Esophagus muscularis mucosa (tissue), 3 donors: ENCODE data around the gene PLEKHS1.

ENCODE experiments used
- EP300 ChIP-seq: sonication (generic); formaldehyde crosslinking; IDR thresholded peaks from one replicate; pipeline ENCODE4 v1.6.1; 2017; ENCODE audit warnings: antibody characterized with exemption
- TF ChIP-seq, protein P1 (sequence below), 3 experiments: fragments of 200-600 bp in 2 of 3; fragments of 450-650 bp in 1 of 3; sonication (generic) in 2 of 3; IDR thresholded peaks; one replicate each; pipeline ENCODE4 v1.5.1; 2017 to 2019; ENCODE audit warnings: antibody characterized with exemption in 3 of 3, mild to moderate bottlenecking in 2 of 3, moderate library complexity in 1 of 3

DNA sequence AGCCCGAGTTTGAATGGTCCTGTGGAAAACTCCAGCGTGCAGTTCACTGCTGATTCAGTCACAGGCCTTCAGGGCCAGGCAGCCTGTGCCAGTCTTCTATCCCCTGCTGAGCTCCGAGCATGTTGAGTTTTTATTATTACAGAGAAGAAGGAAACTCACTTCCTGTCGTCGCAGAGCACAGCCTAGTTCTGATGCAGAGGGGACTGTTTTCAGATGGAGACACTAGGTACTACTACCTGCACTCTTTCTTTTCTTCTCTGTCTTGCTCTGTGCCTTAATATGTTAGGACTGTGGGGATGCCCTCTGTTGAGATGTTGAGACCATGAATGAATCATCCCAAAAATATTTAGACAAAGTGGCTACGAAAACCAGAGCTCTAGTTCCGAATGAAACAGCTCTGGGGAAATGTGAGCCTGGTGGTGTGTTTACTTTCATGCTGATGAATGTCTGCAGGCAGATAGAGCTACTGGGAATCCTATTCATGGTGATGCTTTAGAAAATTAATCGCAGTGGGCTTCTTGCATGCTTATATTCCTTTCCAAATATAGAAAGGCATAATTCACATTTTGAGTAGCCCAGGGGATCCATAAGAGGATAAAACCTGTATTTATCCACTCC, 42.2 kb upstream of the PLEKHS1 start:
- TF ChIP-seq, protein P1, sequence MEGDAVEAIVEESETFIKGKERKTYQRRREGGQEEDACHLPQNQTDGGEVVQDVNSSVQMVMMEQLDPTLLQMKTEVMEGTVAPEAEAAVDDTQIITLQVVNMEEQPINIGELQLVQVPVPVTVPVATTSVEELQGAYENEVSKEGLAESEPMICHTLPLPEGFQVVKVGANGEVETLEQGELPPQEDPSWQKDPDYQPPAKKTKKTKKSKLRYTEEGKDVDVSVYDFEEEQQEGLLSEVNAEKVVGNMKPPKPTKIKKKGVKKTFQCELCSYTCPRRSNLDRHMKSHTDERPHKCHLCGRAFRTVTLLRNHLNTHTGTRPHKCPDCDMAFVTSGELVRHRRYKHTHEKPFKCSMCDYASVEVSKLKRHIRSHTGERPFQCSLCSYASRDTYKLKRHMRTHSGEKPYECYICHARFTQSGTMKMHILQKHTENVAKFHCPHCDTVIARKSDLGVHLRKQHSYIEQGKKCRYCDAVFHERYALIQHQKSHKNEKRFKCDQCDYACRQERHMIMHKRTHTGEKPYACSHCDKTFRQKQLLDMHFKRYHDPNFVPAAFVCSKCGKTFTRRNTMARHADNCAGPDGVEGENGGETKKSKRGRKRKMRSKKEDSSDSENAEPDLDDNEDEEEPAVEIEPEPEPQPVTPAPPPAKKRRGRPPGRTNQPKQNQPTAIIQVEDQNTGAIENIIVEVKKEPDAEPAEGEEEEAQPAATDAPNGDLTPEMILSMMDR (IDR thresholded peaks at IDR 0.05), result no peak
- TF ChIP-seq EP300, result no peak
